Karpas-422 (cell line): ENCODE data around the gene CTRB1. TPM values are rescaled to one million over a fixed set of nuclear protein-coding genes. Genes with fewer than 3 reads are reported as not detected.
"Not testable (repeated sequence)": the region's sequence is repeated elsewhere in the genome, so short reads cannot be mapped to it uniquely, and the experiment has no call there.

Source experiments
- DNase-seq: peaks from one replicate; pipeline ENCODE4 v3.0.0-alpha.2; 2015
- H2AFZ ChIP-seq: fragments of 200-600 bp; sonication (generic); 2 replicates; pipeline ENCODE4 v1.6.1; 2014; ENCODE audit warnings: antibody characterized with exemption, low read length, mixed read lengths
- H3K27ac ChIP-seq: fragments of 200-600 bp; sonication (generic); 2 replicates; pipeline ENCODE4 v1.5.1; 2014; ENCODE audit warnings: mild to moderate bottlenecking, low read length, moderate library complexity
- H3K27me3 ChIP-seq: fragments of 200-600 bp; sonication (generic); 2 replicates; pipeline ENCODE4 v1.6.1; 2014; ENCODE audit warnings: low read length, mixed read lengths
- H3K36me3 ChIP-seq: fragments of 200-600 bp; sonication (generic); 2 replicates; pipeline ENCODE4 v1.6.1; 2014; ENCODE audit warnings: low read length, mixed read lengths; ENCODE audit not compliant: insufficient read depth
- H3K4me1 ChIP-seq: fragments of 200-600 bp; sonication (generic); 2 replicates; pipeline ENCODE4 v1.6.1; 2014; ENCODE audit warnings: mild to moderate bottlenecking, low read length, mixed read lengths
- H3K4me2 ChIP-seq: fragments of 200-600 bp; sonication (generic); 2 replicates; pipeline ENCODE4 v1.6.1; 2014; ENCODE audit warnings: low read length, low read depth, mild to moderate bottlenecking; ENCODE audit not compliant: poor library complexity, severe bottlenecking
- H3K4me3 ChIP-seq: fragments of 200-600 bp; sonication (generic); 2 replicates; pipeline ENCODE4 v1.5.1; 2014; ENCODE audit warnings: mild to moderate bottlenecking, antibody characterized with exemption, low read length, mixed read lengths
- H3K79me2 ChIP-seq: fragments of 200-600 bp; sonication (generic); 2 replicates; pipeline ENCODE4 v1.6.1; 2014; ENCODE audit warnings: mild to moderate bottlenecking, low read length, mixed read lengths
- H3K9ac ChIP-seq: fragments of 200-600 bp; sonication (generic); 2 replicates; pipeline ENCODE4 v1.6.0; 2014; ENCODE audit warnings: low read length
- H3K9me2 ChIP-seq: fragments of 200-600 bp; sonication (generic), shearing (Covaris generic); replicated peaks from 2 replicates; pipeline ENCODE4 v1.6.0; 2014; ENCODE audit warnings: mild to moderate bottlenecking, low read length, moderate library complexity; ENCODE audit not compliant: insufficient read depth
- H3K9me3 ChIP-seq: fragments of 300-700, 200-600 bp; sonication (generic); 2 replicates; pipeline ENCODE4 v1.6.1; 2014; ENCODE audit warnings: low read length, mixed read lengths
- H4K20me1 ChIP-seq: fragments of 200-600 bp; sonication (generic); 2 replicates; pipeline ENCODE4 v1.6.1; 2014; ENCODE audit warnings: mild to moderate bottlenecking, antibody characterized with exemption, low read length, low read depth; ENCODE audit not compliant: insufficient read depth
- total RNA-seq: library from RNA; depleted of rRNA; stranded (reverse); fragments of >200 nt; shearing (Covaris generic); gene quantifications from 2 replicates; pipeline ENCODE4 v1.2.3, GENCODE V29; 2014; ENCODE audit warnings: low replicate concordance

The CTRB1 gene
- total RNA-seq, 1 experiment from 2014 or later: not detected

GRCh38 chr16:75198135-75198600, 20.6 kb upstream of the CTRB1 start:
- no peak overlapping the region for H3K4me2 ChIP-seq
- H4K20me1 ChIP-seq: no peaks in the 10 kb centered on the region
- H3K36me3 ChIP-seq: no peaks in the 10 kb centered on the region
- H2AFZ ChIP-seq: no peak overlapping the region
- H3K9me3 ChIP-seq: no peaks in the 10 kb centered on the region
- no peak for DNase-seq
- peaks cover 11% of the 10 kb centered on the region for H3K4me1 ChIP-seq
- no peak overlapping the region for H3K4me3 ChIP-seq
- H3K9me2 ChIP-seq: no peaks in the 10 kb centered on the region
- H3K9ac ChIP-seq: no peak overlapping the region
- no peaks in the 10 kb centered on the region for H3K27me3 ChIP-seq
- no peaks in the 10 kb centered on the region for H3K79me2 ChIP-seq
- H3K27ac ChIP-seq: no peak overlapping the region

- Histone ChIP-seq H3K27me3 (no peaks in the 10 kb centered on the region), H3K4me2 (no peak overlapping the region), H3K79me2 (no peaks in the 10 kb centered on the region), H3K9me2 (no peaks in the 10 kb centered on the region), H3K27ac (no peak overlapping the region), H3K4me3 (no peak overlapping the region), H3K9ac (no peak overlapping the region), H2AFZ (no peak overlapping the region), H3K4me1 (peaks cover 7% of the 10 kb centered on the region), H3K36me3 (no peaks in the 10 kb centered on the region), H3K9me3 (no peaks in the 10 kb centered on the region), H4K20me1 (no peaks in the 10 kb centered on the region)
- DNase-seq: no peak
Observed at GRCh38 chr16:75202069-75202590, 16.7 kb upstream of the CTRB1 start.

- Histone ChIP-seq H4K20me1 (no peaks in the 10 kb centered on the region), H3K4me2 (no peak overlapping the region), H3K36me3 (no peaks in the 10 kb centered on the region), H3K9me3 (no peaks in the 10 kb centered on the region), H3K9ac (no peak overlapping the region), H3K9me2 (no peaks in the 10 kb centered on the region), H3K27ac (no peak overlapping the region), H2AFZ (no peak overlapping the region), H3K79me2 (no peaks in the 10 kb centered on the region), H3K27me3 (no peaks in the 10 kb centered on the region), H3K4me1 (peaks cover 6% of the 10 kb centered on the region), H3K4me3 (no peak overlapping the region)
- no peak for DNase-seq
Observed at GRCh38 chr16:75203096-75203495, 15.7 kb upstream of the CTRB1 start.

GRCh38 chr16:75203667-75204409, 14.9 kb upstream of the CTRB1 start:
- no peak overlapping the region for H3K9ac ChIP-seq
- H3K79me2 ChIP-seq: no peaks in the 10 kb centered on the region
- H3K9me3 ChIP-seq: no peaks in the 10 kb centered on the region

GRCh38 chr16:75204410-75204758, 14.4 kb upstream of the CTRB1 start:
- no peaks in the 10 kb centered on the region for H3K36me3 ChIP-seq
- DNase-seq: no peak
- no peak overlapping the region for H3K9ac ChIP-seq
- no peaks in the 10 kb centered on the region for H3K79me2 ChIP-seq
- no peaks in the 10 kb centered on the region for H3K27me3 ChIP-seq
- H3K4me1 ChIP-seq: peaks cover 6% of the 10 kb centered on the region
- H3K9me3 ChIP-seq: no peaks in the 10 kb centered on the region
- H3K4me3 ChIP-seq: no peak overlapping the region
- no peaks in the 10 kb centered on the region for H4K20me1 ChIP-seq
- no peaks in the 10 kb centered on the region for H3K9me2 ChIP-seq
- no peak overlapping the region for H3K4me2 ChIP-seq
- no peak overlapping the region for H3K27ac ChIP-seq
- no peak overlapping the region for H2AFZ ChIP-seq

More at GRCh38 chr16:75203667-75204409, 14.9 kb upstream of the CTRB1 start:
- Histone ChIP-seq H3K27me3 (no peaks in the 10 kb centered on the region), H3K9me2 (no peaks in the 10 kb centered on the region), H3K4me1 (peaks cover 6% of the 10 kb centered on the region), H3K4me2 (no peak overlapping the region), H4K20me1 (no peaks in the 10 kb centered on the region), H3K36me3 (no peaks in the 10 kb centered on the region), H3K4me3 (no peak overlapping the region), H3K27ac (no peak overlapping the region), H2AFZ (no peak overlapping the region)
- no peak for DNase-seq

- H3K27ac ChIP-seq, H3K9ac ChIP-seq, H3K9me2 ChIP-seq, H3K4me3 ChIP-seq, H3K9me3 ChIP-seq, H3K36me3 ChIP-seq, H3K27me3 ChIP-seq, H3K4me2 ChIP-seq, H4K20me1 ChIP-seq, DNase-seq, H3K79me2 ChIP-seq, H2AFZ ChIP-seq, H3K4me1 ChIP-seq: not testable (repeated sequence)
Observed at GRCh38 chr16:75204905-75205304, 13.9 kb upstream of the CTRB1 start.

GRCh38 chr16:75205438-75205837, 13.3 kb upstream of the CTRB1 start:
- not testable (repeated sequence) for DNase-seq, H2AFZ ChIP-seq, H3K4me1 ChIP-seq, H4K20me1 ChIP-seq, H3K36me3 ChIP-seq, H3K9me2 ChIP-seq, H3K4me2 ChIP-seq, H3K27ac ChIP-seq, H3K27me3 ChIP-seq, H3K9me3 ChIP-seq, H3K9ac ChIP-seq, H3K4me3 ChIP-seq, H3K79me2 ChIP-seq

GRCh38 chr16:75205961-75206748, 12.6 kb upstream of the CTRB1 start:
- H3K27me3 ChIP-seq, H2AFZ ChIP-seq, H3K79me2 ChIP-seq, H3K4me1 ChIP-seq, H3K4me3 ChIP-seq, DNase-seq, H3K27ac ChIP-seq, H3K36me3 ChIP-seq, H3K9me2 ChIP-seq, H3K9me3 ChIP-seq, H3K4me2 ChIP-seq, H4K20me1 ChIP-seq, H3K9ac ChIP-seq: not testable (repeated sequence)
